Fibroblast of the aortic adventitia (primary cell): ENCODE results near the gene RPS6KB1. TPM values are rescaled to one million over a fixed set of nuclear protein-coding genes. Genes with fewer than 3 reads are reported as not detected.
A peak's percentile ranks its signal among the peaks of the same experiment; 100 is the strongest.
"Not testable (repeated sequence)": the region's sequence is repeated elsewhere in the genome, so short reads cannot be mapped to it uniquely, and the experiment has no call there.

ENCODE experiments used
- DNase-seq: peaks from one replicate; pipeline ENCODE4 v3.0.0-alpha.2; 2010; ENCODE audit warnings: low read depth
- H3K4me3 ChIP-seq: 2 replicates; pipeline ENCODE4 v1.5.1; 2011; ENCODE audit warnings: low read depth, mild to moderate bottlenecking, control low read depth, low read length, moderate library complexity
- CTCF ChIP-seq: IDR thresholded peaks from 2 replicates; pipeline ENCODE4 v1.5.1; 2011; ENCODE audit warnings: mild to moderate bottlenecking, low read length, control low read depth, inconsistent platforms; ENCODE audit not compliant: insufficient read depth
- total RNA-seq: library from RNA; depleted of rRNA; stranded (reverse); fragments of >200 nt; gene quantifications from 2 replicates; pipeline ENCODE4 v1.2.3, GENCODE V29; 2012; ENCODE audit warnings: low replicate concordance

RPS6KB1 gene
- total RNA-seq, 1 donor = 23.2 TPM

- no peak for DNase-seq
- no peak overlapping the region for H3K4me3 ChIP-seq
- no peak for TF ChIP-seq CTCF
These were observed 61.9 kb downstream of the RPS6KB1 start for GRCh38 chr17:59954856-59955255.

GRCh38 chr17:59959574-59959973 is 66.7 kb downstream of the RPS6KB1 start:
- DNase-seq = not testable (repeated sequence)

GRCh38 chr17:59962739-59963318 is 69.9 kb downstream of the RPS6KB1 start:
- TF ChIP-seq CTCF = no peak
- DNase-seq = no peak
- no peak overlapping the region for H3K4me3 ChIP-seq

More at GRCh38 chr17:59959574-59959973, 66.7 kb downstream of the RPS6KB1 start:
- not testable (repeated sequence) for H3K4me3 ChIP-seq

- peak overlapping the region; percentile 91 for H3K4me3 ChIP-seq
- TF ChIP-seq CTCF = no peak
- DNase-seq = peak; percentile 56
These were observed 71.0 kb downstream of the RPS6KB1 start for GRCh38 chr17:59963738-59964481.

- peak within 1 kb of the TSS; percentile 91 for H3K4me3 ChIP-seq
- peak; percentile 72 for DNase-seq
- no peak for TF ChIP-seq CTCF
These were observed 71.8 kb downstream of the RPS6KB1 start, which contains the start of gene RNFT1 for GRCh38 chr17:59964482-59965328. Gene RNFT1, minus strand, starts transcription at chr17:59964740. Its CDS starts 77 bp downstream, at chr17:59964663.

GRCh38 chr17:59971771-59972170 is 78.8 kb downstream of the RPS6KB1 start:
- not testable (repeated sequence) for DNase-seq, H3K4me3 ChIP-seq

GRCh38 chr17:59972778-59973177 is 79.9 kb downstream of the RPS6KB1 start:
- no peak overlapping the region for H3K4me3 ChIP-seq
- no peak for TF ChIP-seq CTCF
- peak; percentile 30 for DNase-seq

- DNase-seq, H3K4me3 ChIP-seq: not testable (repeated sequence)
These were observed 80.6 kb downstream of the RPS6KB1 start for GRCh38 chr17:59973483-59973882.

GRCh38 chr17:59975166-59975565 is 82.2 kb downstream of the RPS6KB1 start:
- DNase-seq, H3K4me3 ChIP-seq: not testable (repeated sequence)

- DNase-seq, H3K4me3 ChIP-seq: not testable (repeated sequence)
These were observed 103.7 kb downstream of the RPS6KB1 start for GRCh38 chr17:59996608-59997007.
